PC-3 (cell line): ENCODE data around the gene SLC16A8. TPM values are rescaled to one million over a fixed set of nuclear protein-coding genes. Genes with fewer than 3 reads are reported as not detected.

Source experiments
- ATAC-seq: fragments of 200-7000 bp; cut with Tn5 transposase; 2 replicates; pipeline ENCODE4 v1.9.1; 2020; ENCODE audit warnings: mild to moderate bottlenecking, moderate library complexity
- BruUV-seq: library from RNA; stranded (reverse); fragments of 400-500 nt; replicated peaks from 2 replicates; lab custom pipeline; 2021; lab: Mats Ljungman, UMichigan
- CTCF ChIA-PET: fragments of 300-600 bp; sonication (Branson Sonifier 250); formaldehyde crosslinking; loops from one replicate; lab custom pipeline; 2022; ENCODE audit warnings: antibody characterized with exemption; lab: Charles Lee
- POLR2A ChIA-PET: fragments of 300-600 bp; sonication (Branson Sonifier 250); formaldehyde crosslinking; loops from one replicate; lab custom pipeline; 2022; ENCODE audit warnings: antibody characterized with exemption; ENCODE audit not compliant: unreplicated experiment; lab: Charles Lee
- DNase-seq: peaks from one replicate; pipeline ENCODE4 v3.0.0-alpha.2; 2015
- H2AFZ ChIP-seq: fragments of 300-600 bp; sonication (generic); 2 replicates; pipeline ENCODE4 v1.6.0; 2016; ENCODE audit warnings: antibody characterized with exemption, low read length
- H3F3A ChIP-seq: fragments of 300-600 bp; sonication (generic); one replicate; pipeline ENCODE4 v1.6.0; 2017; ENCODE audit warnings: antibody characterized with exemption, low read length, control low read depth, mild to moderate bottlenecking; ENCODE audit not compliant: unreplicated experiment
- H3K27ac ChIP-seq: fragments of 300-600 bp; sonication (generic); 2 replicates; pipeline ENCODE4 v1.5.1; 2016; ENCODE audit warnings: mild to moderate bottlenecking, low read length
- H3K27me3 ChIP-seq: fragments of 300-600 bp; sonication (generic); 2 replicates; pipeline ENCODE4 v1.6.1; 2016; ENCODE audit warnings: low read length, mixed read lengths
- H3K36me3 ChIP-seq: fragments of 300-600 bp; sonication (generic); 2 replicates; pipeline ENCODE4 v1.6.1; 2016; ENCODE audit warnings: low read depth, mixed run types, low read length, mixed read lengths
- H3K4me1 ChIP-seq: fragments of 300-600 bp; sonication (generic); 2 replicates; pipeline ENCODE4 v1.5.1; 2016; ENCODE audit warnings: low read length; ENCODE audit not compliant: insufficient read depth
- H3K4me2 ChIP-seq: fragments of 300-600 bp; sonication (generic); 2 replicates; pipeline ENCODE4 v1.6.0; 2016; ENCODE audit warnings: low read length
- H3K4me3 ChIP-seq: fragments of 300-600 bp; sonication (generic); 2 replicates; pipeline ENCODE4 v1.5.1; 2016; ENCODE audit warnings: mild to moderate bottlenecking, low read length, mixed read lengths
- H3K79me2 ChIP-seq: fragments of 300-600 bp; sonication (generic); 2 replicates; pipeline ENCODE4 v1.6.1; 2017; ENCODE audit warnings: low read length, mixed read lengths
- H3K9ac ChIP-seq: fragments of 300-600 bp; sonication (generic); 2 replicates; pipeline ENCODE4 v1.6.0; 2016; ENCODE audit warnings: mild to moderate bottlenecking, low read length
- H3K9me2 ChIP-seq: fragments of 300-600 bp; sonication (generic); replicated peaks from 2 replicates; pipeline ENCODE4 v1.6.1; 2016; ENCODE audit warnings: mixed run types, low read length, mixed read lengths
- H3K9me3 ChIP-seq: fragments of 300-600 bp; sonication (generic); 2 replicates; pipeline ENCODE4 v1.6.1; 2016; ENCODE audit warnings: low read length, mixed read lengths
- H4K20me1 ChIP-seq: fragments of 300-600 bp; sonication (generic); 2 replicates; pipeline ENCODE4 v1.6.1; 2016; ENCODE audit warnings: low read length, mixed read lengths
- EZH2 ChIP-seq: fragments of 300-600 bp; sonication (generic); IDR thresholded peaks from one replicate; pipeline ENCODE4 v1.6.1; 2017; ENCODE audit warnings: antibody characterized with exemption, mild to moderate bottlenecking, low read length; ENCODE audit not compliant: unreplicated experiment
- EZH2phosphoT487 ChIP-seq: fragments of 300-600 bp; sonication (generic); IDR thresholded peaks from 2 replicates; pipeline ENCODE4 v1.6.1; 2018; ENCODE audit warnings: mild to moderate bottlenecking, antibody characterized with exemption, low read length, borderline replicate concordance
- intact Hi-C: fragments of 100-400 bp; cut with micrococcal nuclease; formaldehyde crosslinking; loops from 2 replicates; pipeline ENCODE4 v1.9.0; 2023
- total RNA-seq: library from RNA; depleted of rRNA; stranded (reverse); fragments of >200 nt; gene quantifications from 2 replicates; pipeline ENCODE4 v1.2.3, GENCODE V29; 2014
- TF ChIP-seq, protein P1 (sequence below): fragments of 300-600 bp; sonication (generic); conservative IDR thresholded peaks from 2 replicates; pipeline ENCODE4 v1.5.1; 2017; ENCODE audit warnings: antibody characterized with exemption, low read depth, mild to moderate bottlenecking, low read length

SLC16A8 gene
- total RNA-seq, 1 experiment from 2014 or later = not detected

DNA sequence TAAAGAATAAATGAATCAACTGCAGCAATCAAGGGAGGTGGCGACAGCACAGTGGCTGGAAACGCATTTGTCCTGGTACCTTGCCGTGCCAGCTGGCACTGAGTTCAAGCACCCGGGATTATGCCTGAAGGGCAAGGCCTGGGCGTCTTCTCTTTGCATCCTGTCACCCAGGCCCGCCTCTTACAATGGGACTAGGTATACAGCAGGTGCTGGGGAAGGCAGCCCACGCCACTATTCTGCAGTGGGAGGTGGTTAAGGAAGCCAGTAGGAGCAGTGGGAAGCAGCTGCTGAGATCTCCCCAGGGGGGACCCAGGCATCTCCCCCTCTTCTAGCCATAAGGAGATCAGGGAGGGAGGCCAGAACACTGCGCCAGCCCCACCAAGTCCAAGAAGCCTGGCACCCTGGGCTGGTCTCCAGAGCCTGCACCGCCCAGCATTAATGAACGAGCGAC lies 41.8 kb upstream of the SLC16A8 start:
- Histone ChIP-seq H3K9me3 (no peaks in the 10 kb centered on the region), H3K4me2 (no peak overlapping the region), H3K9ac (no peak overlapping the region), H3K36me3 (no peaks in the 10 kb centered on the region), H2AFZ (no peak overlapping the region), H3K4me3 (no peak overlapping the region), H4K20me1 (no peaks in the 10 kb centered on the region), H3K79me2 (no peaks in the 10 kb centered on the region), H3F3A (no peaks in the 10 kb centered on the region), H3K9me2 (no peaks in the 10 kb centered on the region), H3K4me1 (no peaks in the 10 kb centered on the region), H3K27ac (no peak overlapping the region), H3K27me3 (no peaks in the 10 kb centered on the region)
- intact Hi-C loops = no loop called here
- ChIA-PET POLR2A (no interaction called here), CTCF (no interaction called here)
- no TSS peak for BruUV-seq
- ATAC-seq (no peak), DNase-seq (no peak)
- TF ChIP-seq, protein P1, sequence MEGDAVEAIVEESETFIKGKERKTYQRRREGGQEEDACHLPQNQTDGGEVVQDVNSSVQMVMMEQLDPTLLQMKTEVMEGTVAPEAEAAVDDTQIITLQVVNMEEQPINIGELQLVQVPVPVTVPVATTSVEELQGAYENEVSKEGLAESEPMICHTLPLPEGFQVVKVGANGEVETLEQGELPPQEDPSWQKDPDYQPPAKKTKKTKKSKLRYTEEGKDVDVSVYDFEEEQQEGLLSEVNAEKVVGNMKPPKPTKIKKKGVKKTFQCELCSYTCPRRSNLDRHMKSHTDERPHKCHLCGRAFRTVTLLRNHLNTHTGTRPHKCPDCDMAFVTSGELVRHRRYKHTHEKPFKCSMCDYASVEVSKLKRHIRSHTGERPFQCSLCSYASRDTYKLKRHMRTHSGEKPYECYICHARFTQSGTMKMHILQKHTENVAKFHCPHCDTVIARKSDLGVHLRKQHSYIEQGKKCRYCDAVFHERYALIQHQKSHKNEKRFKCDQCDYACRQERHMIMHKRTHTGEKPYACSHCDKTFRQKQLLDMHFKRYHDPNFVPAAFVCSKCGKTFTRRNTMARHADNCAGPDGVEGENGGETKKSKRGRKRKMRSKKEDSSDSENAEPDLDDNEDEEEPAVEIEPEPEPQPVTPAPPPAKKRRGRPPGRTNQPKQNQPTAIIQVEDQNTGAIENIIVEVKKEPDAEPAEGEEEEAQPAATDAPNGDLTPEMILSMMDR = no peak
- TF ChIP-seq EZH2 = no peak
- TF ChIP-seq EZH2phosphoT487 = no peak

DNA sequence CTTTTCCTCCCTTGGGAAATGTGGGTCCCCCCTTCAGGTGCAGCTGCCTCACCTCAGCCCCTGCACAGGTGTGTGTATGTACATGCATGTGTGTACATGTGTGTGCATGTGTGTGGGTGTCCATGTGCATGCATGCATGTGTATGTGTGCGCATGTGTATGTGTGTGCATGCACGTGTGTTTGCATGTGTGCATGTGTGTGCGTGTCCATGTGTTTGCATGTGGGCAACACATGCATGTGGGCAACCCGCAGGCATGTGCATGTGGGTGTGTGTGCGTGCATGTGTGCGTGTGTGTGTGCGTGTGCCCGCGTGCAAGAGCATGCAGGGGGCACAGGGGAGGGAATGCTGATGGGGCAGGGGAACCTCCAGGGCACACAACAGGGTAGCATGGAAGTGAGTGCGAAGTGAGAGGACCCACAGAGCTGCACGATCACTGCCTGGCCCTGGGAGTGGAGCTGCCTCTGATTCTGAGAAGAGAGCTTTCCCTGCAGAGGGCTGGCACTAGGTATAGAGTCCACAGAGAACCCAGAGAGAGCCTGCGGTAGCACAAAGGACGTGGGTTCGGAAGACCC lies 41.1 kb upstream of the SLC16A8 start:
- no TSS peak for BruUV-seq
- no peaks in the 10 kb centered on the region for H3K9me2 ChIP-seq
- H3K9ac ChIP-seq = no peak overlapping the region
- intact Hi-C loops = no loop called here
- H3K4me3 ChIP-seq = no peak overlapping the region
- CTCF ChIA-PET = no interaction called here
- no peaks in the 10 kb centered on the region for H3K4me1 ChIP-seq
- H4K20me1 ChIP-seq = no peaks in the 10 kb centered on the region
- H2AFZ ChIP-seq = no peak overlapping the region
- no peak overlapping the region for H3K4me2 ChIP-seq
- DNase-seq (no peak), ATAC-seq (no peak)
- H3K79me2 ChIP-seq = no peaks in the 10 kb centered on the region
- H3K36me3 ChIP-seq = no peaks in the 10 kb centered on the region
- H3K27ac ChIP-seq = no peak overlapping the region
- no peaks in the 10 kb centered on the region for H3K9me3 ChIP-seq
- TF ChIP-seq EZH2phosphoT487 (no peak), EZH2 (no peak)
- TF ChIP-seq, protein P1 = no peak
- H3F3A ChIP-seq = no peaks in the 10 kb centered on the region
- POLR2A ChIA-PET = no interaction called here
- H3K27me3 ChIP-seq = no peaks in the 10 kb centered on the region

DNA sequence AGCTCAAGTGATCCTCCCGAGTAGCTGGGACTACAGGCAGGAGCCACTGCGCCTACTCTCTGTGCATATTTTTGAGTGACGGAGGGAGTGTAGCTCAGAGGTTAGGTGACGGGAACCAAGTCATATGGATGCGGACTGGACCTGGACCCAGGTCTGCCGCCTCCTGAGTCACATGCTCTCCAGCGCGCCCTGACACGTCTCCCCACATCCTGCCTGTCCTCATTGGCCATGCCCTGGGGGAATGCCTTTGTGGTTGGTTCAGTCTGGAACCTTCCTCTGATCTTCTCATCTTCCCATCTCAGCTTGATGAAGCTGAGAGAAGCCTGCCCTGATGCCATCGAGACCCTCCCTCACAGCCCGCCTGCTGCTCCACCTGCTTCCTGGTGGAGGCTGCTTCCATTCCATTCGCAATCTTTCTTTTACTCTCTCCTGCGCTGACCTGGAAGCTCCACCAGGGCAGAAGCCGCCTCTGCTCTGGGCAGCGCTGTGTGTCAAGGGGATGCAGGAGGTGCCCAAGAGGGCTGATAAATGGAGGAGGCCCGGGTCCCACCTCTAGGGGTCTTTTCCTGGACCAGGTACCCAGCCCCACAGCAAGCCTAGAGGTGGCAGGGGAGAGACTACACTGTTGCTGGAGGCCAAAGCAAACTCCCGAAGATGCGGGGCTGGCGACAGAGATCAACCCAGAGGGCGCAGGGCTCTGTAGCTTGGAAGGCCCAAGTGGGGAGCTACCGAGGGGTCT lies 40.4 kb upstream of the SLC16A8 start:
- Histone ChIP-seq H3K27me3 (no peaks in the 10 kb centered on the region), H3K9ac (no peak overlapping the region), H3F3A (no peaks in the 10 kb centered on the region), H4K20me1 (no peaks in the 10 kb centered on the region), H2AFZ (no peak overlapping the region), H3K36me3 (no peaks in the 10 kb centered on the region), H3K4me3 (no peak overlapping the region), H3K9me2 (no peaks in the 10 kb centered on the region), H3K4me1 (no peaks in the 10 kb centered on the region), H3K79me2 (no peaks in the 10 kb centered on the region), H3K9me3 (no peaks in the 10 kb centered on the region), H3K27ac (no peak overlapping the region), H3K4me2 (no peak overlapping the region)
- no peak for ATAC-seq
- no TSS peak for BruUV-seq
- intact Hi-C loops = no loop called here
- no peak for DNase-seq
- no peak for TF ChIP-seq EZH2
- TF ChIP-seq, protein P1 = no peak
- TF ChIP-seq EZH2phosphoT487 = no peak
- CTCF ChIA-PET = no interaction called here
- POLR2A ChIA-PET = no interaction called here
